Measurements from ENCODE around the gene CD9.
"Not testable (repeated sequence)": the region's sequence is repeated elsewhere in the genome, so short reads cannot be mapped to it uniquely, and the experiment has no call there.

Gene CD9, protein sequence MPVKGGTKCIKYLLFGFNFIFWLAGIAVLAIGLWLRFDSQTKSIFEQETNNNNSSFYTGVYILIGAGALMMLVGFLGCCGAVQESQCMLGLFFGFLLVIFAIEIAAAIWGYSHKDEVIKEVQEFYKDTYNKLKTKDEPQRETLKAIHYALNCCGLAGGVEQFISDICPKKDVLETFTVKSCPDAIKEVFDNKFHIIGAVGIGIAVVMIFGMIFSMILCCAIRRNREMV
- total RNA-seq: 0.17 to 1.7 (median 0.35) reads per million in 3 donors

DNA sequence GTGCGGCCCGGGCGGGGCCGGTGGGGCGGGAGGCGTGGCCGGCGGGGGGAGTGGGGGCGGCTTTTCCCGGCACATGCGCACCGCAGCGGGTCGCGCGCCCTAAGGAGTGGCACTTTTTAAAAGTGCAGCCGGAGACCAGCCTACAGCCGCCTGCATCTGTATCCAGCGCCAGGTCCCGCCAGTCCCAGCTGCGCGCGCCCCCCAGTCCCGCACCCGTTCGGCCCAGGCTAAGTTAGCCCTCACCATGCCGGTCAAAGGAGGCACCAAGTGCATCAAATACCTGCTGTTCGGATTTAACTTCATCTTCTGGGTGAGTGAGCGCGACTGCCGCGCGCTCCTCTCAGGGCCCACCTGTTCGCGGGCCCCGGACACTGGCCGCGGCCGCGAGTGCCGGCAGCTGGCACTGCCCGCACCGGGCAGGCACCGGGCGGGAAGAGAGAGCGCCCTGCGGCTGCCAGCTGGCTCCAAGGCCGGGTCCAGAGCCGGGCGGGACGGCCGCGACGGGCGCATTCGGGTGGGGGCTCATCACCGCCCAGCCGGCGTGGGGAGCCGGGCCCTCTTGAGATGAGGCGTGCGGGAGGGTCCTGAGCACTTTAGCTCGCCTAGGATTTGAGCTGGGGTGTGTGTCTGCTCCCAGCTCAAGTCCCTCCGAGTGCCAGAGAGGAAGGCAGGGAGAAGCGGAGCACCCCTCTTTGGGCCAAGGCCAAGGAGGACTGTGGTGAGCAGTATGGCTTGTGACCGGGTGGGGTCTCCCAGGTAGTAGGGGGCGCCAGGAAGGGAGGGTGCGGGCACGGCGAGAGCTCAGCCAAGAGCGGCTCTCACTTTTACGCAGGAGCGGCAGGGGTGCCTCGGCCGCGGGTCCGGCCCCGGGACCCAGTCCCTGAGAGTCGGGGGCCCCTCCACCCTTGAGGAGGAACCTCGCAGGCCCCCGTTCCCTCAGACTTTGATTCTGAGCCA is at the start of gene CD9:
TSS of gene CD9 (plus strand) at position 145 of the 957 bp plus-strand sequence. CDS start at position 245, 100 bp downstream.
- DNase-seq: no peak
- Histone ChIP-seq H3K4me3 (ENCODE audit: insufficient read depth, low read depth, low read length, poor library complexity, severe bottlenecking) (peak within 1 kb of the TSS; percentile 67), H3K36me3 (ENCODE audit: control insufficient read depth, insufficient read depth, low read length) (no peaks in the 10 kb centered on the region), H3K4me1 (ENCODE audit: control insufficient read depth, insufficient read depth, low read length, poor library complexity, severe bottlenecking) (peaks cover 11% of the 10 kb centered on the region), H3K27me3 (replicated peaks; ENCODE audit: control insufficient read depth, insufficient read depth, low read length, poor library complexity, severe bottlenecking) (peaks cover 19% of the 10 kb centered on the region), H3K27ac (ENCODE audit: insufficient read depth, low read length, poor library complexity, severe bottlenecking) (no peak within 1 kb of the TSS), H3K9me3 (ENCODE audit: control insufficient read depth, low read length) (no peaks in the 10 kb centered on the region)

DNA sequence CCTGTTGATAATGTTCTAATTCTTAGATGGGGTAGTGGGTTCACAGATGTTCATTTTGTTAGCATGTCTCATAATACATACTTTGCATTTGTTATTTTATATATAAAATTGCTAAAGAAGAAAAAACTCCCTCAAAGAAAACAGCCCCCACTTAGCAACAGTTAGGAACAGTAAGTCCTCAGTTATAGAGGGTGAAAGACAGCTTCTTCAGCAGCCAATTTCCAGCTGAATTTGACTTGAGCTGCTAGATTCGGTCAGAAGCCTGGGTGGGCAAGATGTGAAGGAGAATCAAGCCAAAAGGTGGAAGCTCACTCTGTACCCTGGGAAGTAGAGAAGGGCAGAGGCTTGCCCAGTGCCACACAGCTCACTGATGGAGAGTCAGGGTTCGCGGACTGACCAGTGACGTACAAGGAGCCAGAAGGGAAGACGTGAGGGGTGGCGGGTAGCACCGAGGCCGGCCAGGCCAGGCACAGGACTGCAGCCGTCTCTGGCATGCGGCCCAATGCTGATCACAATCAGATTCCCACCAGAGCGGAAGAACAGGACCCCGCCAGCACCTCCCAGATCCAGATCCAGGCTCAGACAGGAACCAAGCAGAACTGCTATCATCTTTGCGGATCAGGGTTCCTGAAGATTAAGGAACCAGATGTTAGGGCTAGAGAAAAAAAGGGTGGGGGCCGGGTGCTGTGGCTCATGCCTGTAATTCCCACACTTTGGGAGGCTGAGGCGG is 45.3 kb upstream of the CD9 start:
- H3K4me3 ChIP-seq (ENCODE audit: insufficient read depth, low read depth, low read length, poor library complexity, severe bottlenecking): no peak overlapping the region
- no peaks in the 10 kb centered on the region for H3K36me3 ChIP-seq (ENCODE audit: control insufficient read depth, insufficient read depth, low read length)
- no peak overlapping the region for H3K27ac ChIP-seq (ENCODE audit: insufficient read depth, low read length, poor library complexity, severe bottlenecking)
- H3K27me3 ChIP-seq (replicated peaks; ENCODE audit: control insufficient read depth, insufficient read depth, low read length, poor library complexity, severe bottlenecking): no peaks in the 10 kb centered on the region
- no peaks in the 10 kb centered on the region for H3K9me3 ChIP-seq (ENCODE audit: control insufficient read depth, low read length)
- no peak for DNase-seq
- H3K4me1 ChIP-seq (ENCODE audit: control insufficient read depth, insufficient read depth, low read length, poor library complexity, severe bottlenecking): no peaks in the 10 kb centered on the region

DNA sequence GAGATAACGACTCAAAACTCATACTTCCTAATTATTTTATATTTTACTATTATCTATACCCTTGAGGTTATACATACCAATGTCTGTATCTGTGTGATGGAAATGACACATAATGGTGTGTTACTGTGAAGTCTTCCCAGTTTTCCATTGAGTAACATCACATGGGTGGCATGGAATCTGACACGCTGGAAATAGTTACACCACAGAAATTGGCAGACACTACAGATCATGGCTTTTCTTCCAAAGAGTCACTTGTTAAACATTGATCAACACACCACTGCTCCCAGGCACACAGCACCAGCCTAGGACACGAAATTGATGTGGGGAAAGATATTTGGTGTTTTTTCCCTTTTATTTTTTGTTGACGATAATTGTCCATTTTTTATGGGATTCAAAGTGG is 42.7 kb upstream of the CD9 start:
- no peaks in the 10 kb centered on the region for H3K27me3 ChIP-seq (replicated peaks; ENCODE audit: control insufficient read depth, insufficient read depth, low read length, poor library complexity, severe bottlenecking)
- no peak overlapping the region for H3K27ac ChIP-seq (ENCODE audit: insufficient read depth, low read length, poor library complexity, severe bottlenecking)
- no peaks in the 10 kb centered on the region for H3K4me1 ChIP-seq (ENCODE audit: control insufficient read depth, insufficient read depth, low read length, poor library complexity, severe bottlenecking)
- no peak overlapping the region for H3K4me3 ChIP-seq (ENCODE audit: insufficient read depth, low read depth, low read length, poor library complexity, severe bottlenecking)
- no peak for DNase-seq
- no peaks in the 10 kb centered on the region for H3K36me3 ChIP-seq (ENCODE audit: control insufficient read depth, insufficient read depth, low read length)
- no peaks in the 10 kb centered on the region for H3K9me3 ChIP-seq (ENCODE audit: control insufficient read depth, low read length)

DNA sequence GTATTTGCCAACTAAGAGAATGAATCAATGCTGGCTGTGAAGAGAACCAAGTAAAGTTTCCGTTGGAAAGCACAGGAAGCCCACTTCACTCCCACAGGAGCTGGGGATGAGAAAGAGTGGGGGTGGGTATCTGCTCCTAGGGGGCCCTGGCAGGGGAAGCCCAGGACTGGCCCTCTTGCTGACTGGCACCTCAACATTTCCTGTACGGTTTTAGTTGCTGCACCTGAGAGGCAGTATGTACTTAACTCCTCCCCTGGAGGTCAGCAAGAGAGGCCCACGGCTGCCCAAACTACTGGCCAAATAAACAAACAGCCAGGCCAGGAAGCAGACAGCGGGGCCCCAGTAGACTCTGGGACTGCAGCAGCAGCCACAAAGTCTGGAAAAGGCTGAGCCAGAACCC is 41.9 kb upstream of the CD9 start:
- DNase-seq: no peak
- H3K4me1 ChIP-seq (ENCODE audit: control insufficient read depth, insufficient read depth, low read length, poor library complexity, severe bottlenecking): no peaks in the 10 kb centered on the region
- H3K36me3 ChIP-seq (ENCODE audit: control insufficient read depth, insufficient read depth, low read length): no peaks in the 10 kb centered on the region
- H3K27me3 ChIP-seq (replicated peaks; ENCODE audit: control insufficient read depth, insufficient read depth, low read length, poor library complexity, severe bottlenecking): no peaks in the 10 kb centered on the region
- no peak overlapping the region for H3K4me3 ChIP-seq (ENCODE audit: insufficient read depth, low read depth, low read length, poor library complexity, severe bottlenecking)
- no peaks in the 10 kb centered on the region for H3K9me3 ChIP-seq (ENCODE audit: control insufficient read depth, low read length)
- H3K27ac ChIP-seq (ENCODE audit: insufficient read depth, low read length, poor library complexity, severe bottlenecking): no peak overlapping the region

DNA sequence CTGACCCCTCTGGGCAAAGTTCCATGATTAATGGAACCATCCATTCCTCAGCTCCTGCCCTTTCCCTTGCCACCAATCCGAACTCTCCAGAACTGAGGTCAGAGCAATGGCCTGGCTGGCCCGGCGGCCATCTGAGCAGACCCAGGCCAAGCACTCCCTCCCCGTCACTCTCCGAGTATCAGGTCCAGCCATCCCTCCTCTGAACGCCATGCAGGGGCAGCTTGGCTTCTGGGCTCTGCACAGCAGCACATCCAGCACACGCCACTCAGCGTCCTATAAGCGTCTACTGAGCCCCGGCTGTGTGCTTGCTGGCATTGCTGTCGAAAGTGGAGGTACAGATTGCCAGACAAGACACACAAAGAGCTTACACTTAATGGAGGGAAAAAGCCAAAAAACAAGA is 41.5 kb upstream of the CD9 start:
- Histone ChIP-seq H3K4me1 (ENCODE audit: control insufficient read depth, insufficient read depth, low read length, poor library complexity, severe bottlenecking) (no peaks in the 10 kb centered on the region), H3K27me3 (replicated peaks; ENCODE audit: control insufficient read depth, insufficient read depth, low read length, poor library complexity, severe bottlenecking) (no peaks in the 10 kb centered on the region), H3K36me3 (ENCODE audit: control insufficient read depth, insufficient read depth, low read length) (no peaks in the 10 kb centered on the region), H3K27ac (ENCODE audit: insufficient read depth, low read length, poor library complexity, severe bottlenecking) (no peak overlapping the region), H3K4me3 (ENCODE audit: insufficient read depth, low read depth, low read length, poor library complexity, severe bottlenecking) (no peak overlapping the region), H3K9me3 (ENCODE audit: control insufficient read depth, low read length) (no peaks in the 10 kb centered on the region)
- no peak for DNase-seq

DNA sequence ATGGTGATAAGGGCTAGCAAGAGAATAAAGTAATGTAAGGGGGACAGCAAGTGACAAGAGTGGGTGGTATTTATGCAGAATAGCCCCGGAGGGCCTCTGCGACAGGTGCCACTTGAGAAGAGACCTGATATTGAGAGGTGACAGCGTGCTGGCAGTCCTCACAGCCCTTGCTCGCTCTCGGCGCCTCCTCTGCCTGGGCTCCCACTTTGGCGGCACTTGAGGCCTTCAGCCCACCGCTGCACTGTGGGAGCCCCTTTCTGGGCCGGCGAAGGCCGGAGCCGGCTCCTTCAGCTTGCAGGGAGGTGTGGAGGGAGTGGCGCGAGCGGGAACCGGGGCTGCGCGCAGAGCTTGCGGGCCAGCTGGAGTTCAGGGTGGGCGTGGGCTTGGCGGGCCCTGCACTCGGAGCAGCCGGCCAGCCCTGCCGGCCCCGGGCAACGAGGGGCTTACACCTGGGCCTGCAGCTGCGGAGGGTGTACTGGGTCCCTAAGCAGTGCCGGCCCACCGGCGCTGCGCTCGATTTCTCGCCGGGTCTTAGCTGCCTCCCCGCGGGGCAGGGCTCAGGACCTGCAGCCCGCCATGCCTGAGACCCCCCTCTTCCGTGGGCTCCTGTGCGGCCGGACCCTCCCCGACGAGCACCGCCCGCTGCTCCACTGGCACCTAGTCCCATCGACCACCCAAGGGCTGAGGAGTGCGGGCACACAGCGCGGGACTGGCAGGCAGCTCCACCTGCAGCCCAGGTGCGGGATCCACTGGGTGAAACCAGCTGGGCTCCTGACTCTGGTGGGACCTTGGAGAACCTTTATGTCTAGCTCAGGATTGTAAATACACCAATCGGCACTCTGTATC is 40.8 kb upstream of the CD9 start:
- not testable (repeated sequence) for H3K27me3 ChIP-seq (replicated peaks; ENCODE audit: control insufficient read depth, insufficient read depth, low read length, poor library complexity, severe bottlenecking); H3K4me1 ChIP-seq (ENCODE audit: control insufficient read depth, insufficient read depth, low read length, poor library complexity, severe bottlenecking); H3K4me3 ChIP-seq (ENCODE audit: insufficient read depth, low read depth, low read length, poor library complexity, severe bottlenecking); H3K27ac ChIP-seq (ENCODE audit: insufficient read depth, low read length, poor library complexity, severe bottlenecking); H3K36me3 ChIP-seq (ENCODE audit: control insufficient read depth, insufficient read depth, low read length); H3K9me3 ChIP-seq (ENCODE audit: control insufficient read depth, low read length); DNase-seq

DNA sequence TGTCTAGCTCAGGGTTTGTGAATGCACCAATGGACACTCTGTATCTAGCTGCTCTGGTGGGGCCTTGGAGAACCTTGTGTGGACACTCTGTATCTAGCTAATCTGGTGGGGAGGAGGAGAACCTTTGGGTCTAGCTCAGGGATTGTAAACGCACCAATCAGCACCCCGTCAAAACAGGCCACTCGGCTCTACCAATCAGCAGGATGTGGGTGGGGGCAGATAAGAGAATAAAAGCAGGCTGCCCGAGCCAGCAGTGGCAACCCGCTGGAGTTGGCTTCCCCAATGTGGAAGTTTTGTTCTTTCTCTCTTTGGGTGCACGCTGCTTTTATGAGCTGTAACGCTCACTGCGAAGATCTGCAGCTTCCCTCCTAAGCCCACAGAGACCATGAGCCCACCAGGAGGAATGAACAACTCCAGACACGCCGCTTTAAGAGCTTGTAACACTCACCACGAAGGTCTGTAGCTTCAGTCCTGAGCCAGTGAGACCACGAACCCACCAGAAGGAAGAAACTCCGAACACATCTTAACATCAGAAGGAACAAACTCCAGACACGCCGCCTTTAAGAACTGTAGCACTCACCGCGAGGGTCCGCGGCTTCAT is 40.1 kb upstream of the CD9 start:
- not testable (repeated sequence) for H3K36me3 ChIP-seq (ENCODE audit: control insufficient read depth, insufficient read depth, low read length); H3K9me3 ChIP-seq (ENCODE audit: control insufficient read depth, low read length); DNase-seq; H3K4me1 ChIP-seq (ENCODE audit: control insufficient read depth, insufficient read depth, low read length, poor library complexity, severe bottlenecking); H3K4me3 ChIP-seq (ENCODE audit: insufficient read depth, low read depth, low read length, poor library complexity, severe bottlenecking); H3K27me3 ChIP-seq (replicated peaks; ENCODE audit: control insufficient read depth, insufficient read depth, low read length, poor library complexity, severe bottlenecking); H3K27ac ChIP-seq (ENCODE audit: insufficient read depth, low read length, poor library complexity, severe bottlenecking)

DNA sequence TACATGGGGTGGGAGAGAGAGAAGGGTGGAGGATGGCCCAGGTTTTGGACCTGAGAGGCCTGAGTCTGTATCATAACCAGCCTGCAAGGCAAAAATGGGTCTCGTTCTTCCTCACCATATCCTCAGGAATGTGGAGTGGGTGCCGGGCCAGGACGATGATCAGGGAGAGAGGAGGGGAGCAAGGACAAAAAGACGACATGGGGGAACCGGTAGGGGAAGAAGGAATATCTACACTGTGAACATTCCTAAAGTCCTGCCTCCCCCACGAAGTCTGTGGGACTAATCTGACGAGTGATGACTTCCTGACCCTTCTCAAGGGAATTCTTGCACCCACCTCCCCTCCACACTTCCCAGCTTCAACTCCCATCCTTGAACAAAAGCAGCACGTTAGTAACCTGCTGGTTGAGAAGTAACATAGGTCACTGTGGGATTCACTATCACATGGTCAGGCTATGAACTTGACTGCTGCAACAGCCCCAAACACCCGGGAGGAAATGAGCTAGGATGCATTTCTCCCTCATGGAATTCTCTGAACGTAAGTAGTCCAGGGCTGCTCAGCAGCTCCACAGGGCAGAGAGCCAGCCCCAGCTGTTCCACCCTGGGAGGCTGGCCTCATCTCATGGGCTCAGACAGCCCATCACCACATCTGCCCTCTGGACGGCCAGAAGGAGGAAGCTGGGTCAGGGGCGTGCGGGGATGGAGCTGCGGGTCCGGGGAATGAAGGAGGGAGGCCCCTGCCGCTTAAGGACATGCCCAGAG is 38.9 kb upstream of the CD9 start:
- no peak for DNase-seq
- Histone ChIP-seq H3K36me3 (ENCODE audit: control insufficient read depth, insufficient read depth, low read length) (no peaks in the 10 kb centered on the region), H3K27ac (ENCODE audit: insufficient read depth, low read length, poor library complexity, severe bottlenecking) (no peak overlapping the region), H3K4me1 (ENCODE audit: control insufficient read depth, insufficient read depth, low read length, poor library complexity, severe bottlenecking) (no peaks in the 10 kb centered on the region), H3K9me3 (ENCODE audit: control insufficient read depth, low read length) (no peaks in the 10 kb centered on the region), H3K27me3 (replicated peaks; ENCODE audit: control insufficient read depth, insufficient read depth, low read length, poor library complexity, severe bottlenecking) (no peaks in the 10 kb centered on the region), H3K4me3 (ENCODE audit: insufficient read depth, low read depth, low read length, poor library complexity, severe bottlenecking) (no peak overlapping the region)
